Astrocyte (in vitro differentiated cells and primary cell): ENCODE results near the gene ZNF385C. TPM values are rescaled to one million over a fixed set of nuclear protein-coding genes. Genes with fewer than 3 reads are reported as not detected.
A peak's percentile ranks its signal among the peaks of the same experiment; 100 is the strongest.

ENCODE experiments used
- DNase-seq: peaks from one replicate; pipeline ENCODE4 v3.0.0-alpha.2; 2010; ENCODE audit warnings: low read depth
- FAIRE-seq: peaks from 2 replicates; lab custom pipeline; 2011; peaks lifted over from hg19 to GRCh38; lab: Jason Lieb, UNC
- H2AFZ ChIP-seq: 2 replicates; pipeline ENCODE4 v1.6.0; 2012; ENCODE audit warnings: low read depth, low read length, inconsistent platforms
- H3K27ac ChIP-seq: 2 replicates; pipeline ENCODE4 v1.5.1; 2011; ENCODE audit warnings: low read depth, low read length, inconsistent platforms
- H3K27me3 ChIP-seq: 2 replicates; pipeline ENCODE4 v1.6.0; 2011; ENCODE audit warnings: low read length, inconsistent platforms; ENCODE audit not compliant: insufficient read depth
- H3K36me3 ChIP-seq: 2 replicates; pipeline ENCODE4 v1.5.1; 2011; ENCODE audit warnings: low read length, inconsistent platforms; ENCODE audit not compliant: insufficient read depth
- H3K4me1 ChIP-seq: 2 replicates; pipeline ENCODE4 v1.5.1; 2011; ENCODE audit warnings: low read length, inconsistent platforms; ENCODE audit not compliant: insufficient read depth
- H3K4me2 ChIP-seq: 2 replicates; pipeline ENCODE4 v1.6.0; 2012; ENCODE audit warnings: low read length, inconsistent platforms
- H3K4me3 ChIP-seq: 2 replicates; pipeline ENCODE4 v1.5.1; 2011; ENCODE audit warnings: low read depth, mild to moderate bottlenecking, low read length, inconsistent platforms; ENCODE audit not compliant: insufficient read depth
- H3K79me2 ChIP-seq: 2 replicates; pipeline ENCODE4 v1.6.0; 2012; ENCODE audit warnings: mild to moderate bottlenecking, low read length, inconsistent platforms; ENCODE audit not compliant: insufficient read depth
- H3K9ac ChIP-seq: 2 replicates; pipeline ENCODE4 v1.6.0; 2012; ENCODE audit warnings: mild to moderate bottlenecking, low read length, inconsistent platforms
- H3K9me3 ChIP-seq: 2 replicates; pipeline ENCODE4 v1.5.1; 2012; ENCODE audit warnings: low read depth, mild to moderate bottlenecking, low read length, inconsistent platforms; ENCODE audit not compliant: insufficient read depth
- H4K20me1 ChIP-seq: 2 replicates; pipeline ENCODE4 v1.6.0; 2012; ENCODE audit warnings: low read length, inconsistent platforms; ENCODE audit not compliant: insufficient read depth
- H3K27ac Mint-ChIP-seq: one replicate; pipeline ENCODE4 v1.8.0; 2021; ENCODE audit warnings: mild to moderate bottlenecking, mixed read lengths; ENCODE audit not compliant: unreplicated experiment
- H3K27me3 Mint-ChIP-seq: one replicate; pipeline ENCODE4 v1.8.0; 2021; ENCODE audit warnings: low read depth, mixed read lengths; ENCODE audit not compliant: unreplicated experiment
- H3K36me3 Mint-ChIP-seq: one replicate; pipeline ENCODE4 v1.8.0; 2021; ENCODE audit warnings: low read depth, mixed read lengths; ENCODE audit not compliant: unreplicated experiment
- H3K4me1 Mint-ChIP-seq: one replicate; pipeline ENCODE4 v1.8.0; 2021; ENCODE audit warnings: low read depth, mixed read lengths; ENCODE audit not compliant: unreplicated experiment
- H3K4me3 Mint-ChIP-seq: one replicate; pipeline ENCODE4 v1.8.0; 2021; ENCODE audit warnings: mild to moderate bottlenecking, moderate library complexity, mixed read lengths; ENCODE audit not compliant: unreplicated experiment
- H3K9me3 Mint-ChIP-seq: one replicate; pipeline ENCODE4 v1.8.0; 2021; ENCODE audit warnings: mild to moderate bottlenecking, mixed read lengths; ENCODE audit not compliant: unreplicated experiment
- CTCF ChIP-seq: IDR thresholded peaks from 2 replicates; pipeline ENCODE4 v1.5.1; 2011; ENCODE audit warnings: low read depth, mild to moderate bottlenecking, inconsistent platforms, low read length, moderate library complexity; ENCODE audit not compliant: insufficient read depth
- EZH2 ChIP-seq: IDR thresholded peaks from 2 replicates; pipeline ENCODE4 v1.6.1; 2012; ENCODE audit warnings: mild to moderate bottlenecking, low read length, inconsistent platforms; ENCODE audit not compliant: insufficient read depth
- total RNA-seq: library from RNA; stranded (reverse); gene quantifications from 2 replicates; pipeline ENCODE4 v1.2.1, GENCODE V29; 2021

The ZNF385C gene
- total RNA-seq, 1 donor from 2014 or later, result 0.39 TPM

GRCh38 chr17:42041619-42042018 lies 56.7 kb downstream of the ZNF385C start:
- Mint-ChIP-seq H3K4me1 (peaks cover 6% of the 10 kb centered on the region), H3K27ac (no peak overlapping the region), H3K4me3 (no peak overlapping the region), H3K27me3 (peaks cover 13% of the 10 kb centered on the region), H3K9me3 (no peaks in the 10 kb centered on the region), H3K36me3 (no peaks in the 10 kb centered on the region)
- Histone ChIP-seq H3K9me3 (no peaks in the 10 kb centered on the region), H4K20me1 (no peaks in the 10 kb centered on the region), H3K4me2 (no peak overlapping the region), H3K36me3 (no peaks in the 10 kb centered on the region), H3K27ac (no peak overlapping the region), H3K4me1 (no peaks in the 10 kb centered on the region), H3K4me3 (no peak overlapping the region), H3K9ac (no peak overlapping the region), H2AFZ (no peak overlapping the region), H3K27me3 (peaks cover 3% of the 10 kb centered on the region), H3K79me2 (no peaks in the 10 kb centered on the region)
- DNase-seq, result no peak
- no peak for FAIRE-seq
- no peak for TF ChIP-seq CTCF
- no peak for TF ChIP-seq EZH2

GRCh38 chr17:42040818-42041217 lies 57.5 kb downstream of the ZNF385C start:
- peaks cover 3% of the 10 kb centered on the region for H3K27me3 ChIP-seq
- no peaks in the 10 kb centered on the region for H3K9me3 ChIP-seq
- no peak overlapping the region for H3K27ac ChIP-seq
- H3K79me2 ChIP-seq, result no peaks in the 10 kb centered on the region
- no peak overlapping the region for H3K4me3 Mint-ChIP-seq
- peaks cover 6% of the 10 kb centered on the region for H3K4me1 Mint-ChIP-seq
- H3K36me3 Mint-ChIP-seq, result no peaks in the 10 kb centered on the region
- no peak overlapping the region for H3K4me2 ChIP-seq
- no peaks in the 10 kb centered on the region for H3K9me3 Mint-ChIP-seq
- FAIRE-seq, result no peak
- H3K36me3 ChIP-seq, result no peaks in the 10 kb centered on the region
- no peak overlapping the region for H3K27ac Mint-ChIP-seq
- H3K4me1 ChIP-seq, result no peaks in the 10 kb centered on the region
- no peak overlapping the region for H3K4me3 ChIP-seq
- no peak for DNase-seq
- no peaks in the 10 kb centered on the region for H4K20me1 ChIP-seq
- TF ChIP-seq CTCF, result no peak
- peaks cover 13% of the 10 kb centered on the region for H3K27me3 Mint-ChIP-seq
- no peak overlapping the region for H2AFZ ChIP-seq
- no peak overlapping the region for H3K9ac ChIP-seq

- H3K9me3 ChIP-seq, result no peaks in the 10 kb centered on the region
- TF ChIP-seq EZH2 (no peak), CTCF (no peak)
- no peaks in the 10 kb centered on the region for H3K36me3 Mint-ChIP-seq
- no peak overlapping the region for H3K9ac ChIP-seq
- peak overlapping the region; percentile 34 for H2AFZ ChIP-seq
- FAIRE-seq, result no peak
- no peaks in the 10 kb centered on the region for H4K20me1 ChIP-seq
- no peak overlapping the region for H3K4me3 Mint-ChIP-seq
- DNase-seq, result no peak
- peaks cover 3% of the 10 kb centered on the region for H3K27me3 ChIP-seq
- H3K9me3 Mint-ChIP-seq, result no peaks in the 10 kb centered on the region
- H3K4me3 ChIP-seq, result no peak overlapping the region
- H3K79me2 ChIP-seq, result no peaks in the 10 kb centered on the region
- H3K27ac Mint-ChIP-seq, result no peak overlapping the region
- no peaks in the 10 kb centered on the region for H3K36me3 ChIP-seq
- H3K27me3 Mint-ChIP-seq, result peaks cover 6% of the 10 kb centered on the region
- peaks cover 5% of the 10 kb centered on the region for H3K4me1 Mint-ChIP-seq
- H3K27ac ChIP-seq, result no peak overlapping the region
- H3K4me1 ChIP-seq, result no peaks in the 10 kb centered on the region
- peak overlapping the region; percentile 41 for H3K4me2 ChIP-seq
Measured at GRCh38 chr17:42039794-42040763, 58.2 kb downstream of the ZNF385C start.
